ENCODE measurements around the gene STEAP2. TPM values are rescaled to one million over a fixed set of nuclear protein-coding genes. Genes with fewer than 3 reads are reported as not detected.

STEAP2 gene
- total RNA-seq, 1 experiment from 2014 or later: 13.4 TPM

GRCh38 chr7:90262438-90262837 is 50.9 kb downstream of the STEAP2 start:
- DNase-seq (ENCODE audit: low read depth, low spot score): peak; percentile 15
- no TSS peak for BruUV-seq (replicated peaks)
- TF ChIP-seq CTCF (IDR thresholded peaks at IDR 0.05 in 2 of 3, conservative IDR thresholded peaks at IDR 0.05 in 1 of 3; ENCODE audit: borderline replicate concordance in 1 of 3, insufficient read depth in 1 of 3, low read depth in 2 of 3, low read length in 2 of 3) (peak; percentile 35 to 85 (median 50); a peak in 5 of 6 replicates), ELF1 (IDR thresholded peaks at IDR 0.05; ENCODE audit: borderline replicate concordance, low read depth) (no peak), RAD21 (IDR thresholded peaks at IDR 0.05; ENCODE audit: low read depth) (peak; percentile 84), POLR2A (IDR thresholded peaks at IDR 0.05; ENCODE audit: borderline replicate concordance, extremely low read depth, insufficient read depth, insufficient read length) (no peak), TCF7L2 (IDR thresholded peaks at IDR 0.05; ENCODE audit: borderline replicate concordance, extremely low read depth, insufficient read depth, insufficient read length) (no peak), SP1 (IDR thresholded peaks at IDR 0.05; ENCODE audit: low read depth) (no peak), EZH2 (IDR thresholded peaks at IDR 0.05) (no peak)
- RAD21 ChIA-PET (ENCODE audit: low non-redundant PET in 1 of 2, low total read pairs in 2 of 2, uncharacterized antibody in 2 of 2, unreplicated experiment in 2 of 2): no interaction called here
- ATAC-seq: peak; percentile 79
- Histone ChIP-seq H3K4me2 (ENCODE audit: low read length) (no peak overlapping the region), H2AFZ (ENCODE audit: low read depth, low read length, poor library complexity, severe bottlenecking) (no peak overlapping the region), H3K9me2 (ENCODE audit: insufficient read depth) (no peaks in the 10 kb centered on the region), H3K9me3 (ENCODE audit: control insufficient read depth in 1 of 2, insufficient read depth in 1 of 2, low read depth in 1 of 2, low read length in 2 of 2) (no peaks in the 10 kb centered on the region), H3K27me3 (ENCODE audit: insufficient read depth, low read length) (no peaks in the 10 kb centered on the region), H3K4me3 (replicated peaks in 1 of 2; ENCODE audit: low read depth in 1 of 2, low read length in 2 of 2) (no peak overlapping the region), H3K9ac (ENCODE audit: low read length) (no peak overlapping the region), H3K36me3 (ENCODE audit: control insufficient read depth in 1 of 2, insufficient read depth in 2 of 2, low read length in 2 of 2) (no peaks in the 10 kb centered on the region), H3K79me2 (ENCODE audit: insufficient read depth, low read length) (no peaks in the 10 kb centered on the region), H3K4me1 (ENCODE audit: control insufficient read depth in 1 of 2, insufficient read depth in 2 of 2, low read length in 2 of 2) (no peaks in the 10 kb centered on the region), H3K27ac (ENCODE audit: low read depth, low read length) (no peak overlapping the region), H4K20me1 (ENCODE audit: insufficient read depth) (no peaks in the 10 kb centered on the region)
- CTCF ChIA-PET: interaction anchor here (1.2 kb wide), 1 partner anchor 51 kb away, joined by 3 read pairs; the partner anchor contains the start of gene STEAP2
- intact Hi-C loops (cut with micrococcal nuclease): loop anchor here (1.0 to 5.0 kb wide), 2 partner anchors 108 to 1715 kb away; partner anchors contain the start of gene STEAP1
- POLR2A ChIA-PET: no interaction called here

GRCh38 chr7:90266808-90267207 is 55.3 kb downstream of the STEAP2 start:
- no peaks in the 10 kb centered on the region for H3K79me2 ChIP-seq (ENCODE audit: insufficient read depth, low read length)
- H4K20me1 ChIP-seq (ENCODE audit: insufficient read depth): no peaks in the 10 kb centered on the region
- ATAC-seq (no peak), DNase-seq (ENCODE audit: low read depth, low spot score) (no peak)
- H3K27me3 ChIP-seq (ENCODE audit: insufficient read depth, low read length): no peaks in the 10 kb centered on the region
- no peaks in the 10 kb centered on the region for H3K4me1 ChIP-seq (ENCODE audit: control insufficient read depth in 1 of 2, insufficient read depth in 2 of 2, low read length in 2 of 2)
- no peak overlapping the region for H3K9ac ChIP-seq (ENCODE audit: low read length)
- RAD21 ChIA-PET (ENCODE audit: low non-redundant PET in 1 of 2, low total read pairs in 2 of 2, uncharacterized antibody in 2 of 2, unreplicated experiment in 2 of 2): no interaction called here
- H3K4me2 ChIP-seq (ENCODE audit: low read length): no peak overlapping the region
- no TSS peak for BruUV-seq (replicated peaks)
- H3K27ac ChIP-seq (ENCODE audit: low read depth, low read length): no peak overlapping the region
- H3K9me2 ChIP-seq (ENCODE audit: insufficient read depth): no peaks in the 10 kb centered on the region
- no peaks in the 10 kb centered on the region for H3K9me3 ChIP-seq (ENCODE audit: control insufficient read depth in 1 of 2, insufficient read depth in 1 of 2, low read depth in 1 of 2, low read length in 2 of 2)
- intact Hi-C loops (cut with micrococcal nuclease): loop anchor here (5.0 kb wide), 1 partner anchor 160 kb away; no protein-coding TSS in a partner anchor
- H3K4me3 ChIP-seq (replicated peaks in 1 of 2; ENCODE audit: low read depth in 1 of 2, low read length in 2 of 2): no peak overlapping the region
- H2AFZ ChIP-seq (ENCODE audit: low read depth, low read length, poor library complexity, severe bottlenecking): no peak overlapping the region
- H3K36me3 ChIP-seq (ENCODE audit: control insufficient read depth in 1 of 2, insufficient read depth in 2 of 2, low read length in 2 of 2): no peaks in the 10 kb centered on the region
- POLR2A ChIA-PET: no interaction called here
- CTCF ChIA-PET: interaction anchor here (1.1 to 1.2 kb wide), 2 partner anchors 17 to 161 kb away, joined by 3 read pairs; no protein-coding TSS in a partner anchor
- no peak for TF ChIP-seq CTCF (IDR thresholded peaks at IDR 0.05 in 2 of 3, conservative IDR thresholded peaks at IDR 0.05 in 1 of 3; ENCODE audit: borderline replicate concordance in 1 of 3, insufficient read depth in 1 of 3, low read depth in 2 of 3, low read length in 2 of 3)
- no peak for TF ChIP-seq EGR1 (IDR thresholded peaks at IDR 0.05; ENCODE audit: low read depth)
- TF ChIP-seq CEBPB (IDR thresholded peaks at IDR 0.05; ENCODE audit: low read depth): no peak
- no peak for TF ChIP-seq YY1 (IDR thresholded peaks at IDR 0.05; ENCODE audit: extremely low read depth, insufficient replicate concordance, low read depth, low read length)
- TF ChIP-seq ZBTB33 (IDR thresholded peaks at IDR 0.05; ENCODE audit: extremely low read depth, insufficient replicate concordance, low read length): no peak
- TF ChIP-seq MAX (IDR thresholded peaks at IDR 0.05): no peak
- TF ChIP-seq ZNF274 (IDR thresholded peaks at IDR 0.05; ENCODE audit: low read depth, low read length): no peak

All from HCT116 (cell line).